Measurements from ENCODE around the gene PHGDH. TPM values are rescaled to one million over a fixed set of nuclear protein-coding genes. Genes with fewer than 3 reads are reported as not detected.

The PHGDH gene
- total and polyA plus RNA-seq, 2 experiments from 2014 or later = 86.9 to 89.8 TPM

DNA sequence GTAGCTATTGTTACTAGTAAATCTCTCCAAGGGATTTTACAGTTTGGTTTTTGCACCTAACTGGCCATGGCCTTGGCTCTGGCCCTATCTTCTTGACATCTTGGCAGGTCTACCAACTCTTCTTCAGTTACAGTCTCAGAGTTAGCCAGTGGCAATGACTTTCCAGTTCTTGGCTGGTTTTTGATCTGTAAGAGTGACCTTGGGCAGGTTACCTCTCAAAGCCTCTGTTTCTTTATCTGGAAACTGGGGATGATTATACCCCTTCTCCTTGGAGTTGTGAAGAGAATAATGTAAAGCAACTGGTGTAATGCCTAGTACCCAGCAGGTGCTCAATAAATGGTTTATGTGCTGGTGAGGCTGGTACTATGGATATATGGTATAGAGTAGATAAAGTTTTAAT lies 6.7 kb downstream of the PHGDH start:
- H3K27ac ChIP-seq = no peak overlapping the region
- no peaks in the 10 kb centered on the region for H3K27me3 ChIP-seq
- no peaks in the 10 kb centered on the region for H3K9me3 ChIP-seq (ENCODE audit: low read depth)
- no peak overlapping the region for H3K4me3 ChIP-seq
- no peak for DNase-seq (ENCODE audit: low read depth in 1 of 2, low spot score in 1 of 2)
- H3K36me3 ChIP-seq = peaks cover 3% of the 10 kb centered on the region
- peaks cover 9% of the 10 kb centered on the region for H3K4me1 ChIP-seq (ENCODE audit: low read depth)
- TF ChIP-seq, protein P1, sequence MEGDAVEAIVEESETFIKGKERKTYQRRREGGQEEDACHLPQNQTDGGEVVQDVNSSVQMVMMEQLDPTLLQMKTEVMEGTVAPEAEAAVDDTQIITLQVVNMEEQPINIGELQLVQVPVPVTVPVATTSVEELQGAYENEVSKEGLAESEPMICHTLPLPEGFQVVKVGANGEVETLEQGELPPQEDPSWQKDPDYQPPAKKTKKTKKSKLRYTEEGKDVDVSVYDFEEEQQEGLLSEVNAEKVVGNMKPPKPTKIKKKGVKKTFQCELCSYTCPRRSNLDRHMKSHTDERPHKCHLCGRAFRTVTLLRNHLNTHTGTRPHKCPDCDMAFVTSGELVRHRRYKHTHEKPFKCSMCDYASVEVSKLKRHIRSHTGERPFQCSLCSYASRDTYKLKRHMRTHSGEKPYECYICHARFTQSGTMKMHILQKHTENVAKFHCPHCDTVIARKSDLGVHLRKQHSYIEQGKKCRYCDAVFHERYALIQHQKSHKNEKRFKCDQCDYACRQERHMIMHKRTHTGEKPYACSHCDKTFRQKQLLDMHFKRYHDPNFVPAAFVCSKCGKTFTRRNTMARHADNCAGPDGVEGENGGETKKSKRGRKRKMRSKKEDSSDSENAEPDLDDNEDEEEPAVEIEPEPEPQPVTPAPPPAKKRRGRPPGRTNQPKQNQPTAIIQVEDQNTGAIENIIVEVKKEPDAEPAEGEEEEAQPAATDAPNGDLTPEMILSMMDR (IDR thresholded peaks at IDR 0.05; ENCODE audit: low read depth, low read length) = no peak

DNA sequence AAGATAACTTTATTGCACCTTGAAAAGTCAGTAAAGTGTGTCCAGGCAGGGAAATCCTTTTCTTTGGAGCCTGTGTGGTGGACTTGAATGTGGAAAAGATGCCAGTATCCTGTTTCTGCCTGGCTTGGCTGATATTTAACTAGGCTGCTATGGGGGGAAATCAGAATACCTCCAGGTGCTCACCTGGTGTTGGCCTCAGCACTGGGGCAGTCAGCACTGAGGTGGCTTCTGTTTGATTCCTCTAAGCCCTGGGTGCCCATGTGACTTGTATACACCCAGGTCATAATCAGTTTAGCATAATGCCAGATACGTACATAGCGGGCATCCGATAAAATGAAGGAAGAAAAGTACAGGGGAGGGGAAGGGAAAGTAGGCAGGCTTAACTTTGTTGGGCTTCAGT lies 7.2 kb downstream of the PHGDH start:
- Histone ChIP-seq H3K36me3 (peaks cover 7% of the 10 kb centered on the region), H3K9me3 (ENCODE audit: low read depth) (no peaks in the 10 kb centered on the region), H3K4me1 (ENCODE audit: low read depth) (peaks cover 3% of the 10 kb centered on the region), H3K4me3 (no peak overlapping the region), H3K27me3 (no peaks in the 10 kb centered on the region), H3K27ac (no peak overlapping the region)
- TF ChIP-seq, protein P1 (IDR thresholded peaks at IDR 0.05; ENCODE audit: low read depth, low read length) = no peak
- no peak for DNase-seq (ENCODE audit: low read depth in 1 of 2, low spot score in 1 of 2)

- TF ChIP-seq, protein P1 (IDR thresholded peaks at IDR 0.05; ENCODE audit: low read depth, low read length) = no peak
- Histone ChIP-seq H3K4me3 (no peak overlapping the region), H3K4me1 (ENCODE audit: low read depth) (no peaks in the 10 kb centered on the region), H3K9me3 (ENCODE audit: low read depth) (no peaks in the 10 kb centered on the region), H3K27me3 (no peaks in the 10 kb centered on the region), H3K27ac (no peak overlapping the region), H3K36me3 (peaks cover 7% of the 10 kb centered on the region)
- no peak for DNase-seq (ENCODE audit: low read depth in 1 of 2, low spot score in 1 of 2)
These were observed 9.2 kb downstream of the PHGDH start for GRCh38 chr1:119720866-119721440.

DNA sequence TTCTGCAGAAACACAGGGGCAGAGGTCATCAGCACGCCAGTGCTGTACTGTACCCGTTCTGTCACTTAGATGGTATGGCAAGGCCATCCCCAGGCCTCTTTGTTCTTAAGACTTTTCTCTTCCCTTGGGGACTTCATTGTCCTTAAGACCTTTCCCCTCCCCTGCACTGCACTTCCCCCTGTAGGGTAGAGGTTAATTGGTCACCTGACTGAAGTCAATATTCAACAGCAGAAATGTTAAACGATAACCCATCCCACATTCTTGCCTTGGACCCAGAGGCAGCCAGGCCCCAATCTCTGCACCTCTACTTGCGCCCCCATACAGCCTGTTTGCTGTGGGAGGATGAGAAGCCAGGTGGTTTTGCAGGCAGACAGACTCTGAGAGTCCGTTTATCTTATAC lies 10.2 kb downstream of the PHGDH start:
- Histone ChIP-seq H3K36me3 (peaks cover 9% of the 10 kb centered on the region), H3K9me3 (ENCODE audit: low read depth) (no peaks in the 10 kb centered on the region), H3K4me3 (no peak overlapping the region), H3K27me3 (no peaks in the 10 kb centered on the region), H3K4me1 (ENCODE audit: low read depth) (no peaks in the 10 kb centered on the region), H3K27ac (no peak overlapping the region)
- TF ChIP-seq, protein P1 (IDR thresholded peaks at IDR 0.05; ENCODE audit: low read depth, low read length) = no peak
- no peak for DNase-seq (ENCODE audit: low read depth in 1 of 2, low spot score in 1 of 2)

GRCh38 chr1:119724611-119725218 lies 13.0 kb downstream of the PHGDH start:
- H3K4me3 ChIP-seq = no peak overlapping the region
- H3K4me1 ChIP-seq (ENCODE audit: low read depth) = no peaks in the 10 kb centered on the region
- peaks cover 12% of the 10 kb centered on the region for H3K36me3 ChIP-seq
- H3K9me3 ChIP-seq (ENCODE audit: low read depth) = no peaks in the 10 kb centered on the region
- no peaks in the 10 kb centered on the region for H3K27me3 ChIP-seq
- H3K27ac ChIP-seq = no peak overlapping the region
- TF ChIP-seq, protein P1 (IDR thresholded peaks at IDR 0.05; ENCODE audit: low read depth, low read length) = no peak
- no peak for DNase-seq (ENCODE audit: low read depth in 1 of 2, low spot score in 1 of 2)
